HCT116 (cell line): ENCODE data around the gene RPH3AL. TPM values are rescaled to one million over a fixed set of nuclear protein-coding genes. Genes with fewer than 3 reads are reported as not detected.

Experiments used
- ATAC-seq: fragments of 200-7000 bp; cut with Tn5 transposase; 2 replicates; pipeline ENCODE4 v1.9.1; 2020; ENCODE audit warnings: mild to moderate bottlenecking, moderate library complexity
- BruUV-seq: library from RNA; stranded (reverse); fragments of 400-500 nt; replicated peaks from 2 replicates; lab custom pipeline; 2021; lab: Mats Ljungman, UMichigan
- CTCF ChIA-PET: fragments of 300-600 bp; sonication (Branson Sonifier 250); formaldehyde crosslinking; loops from one replicate; lab custom pipeline; 2021; ENCODE audit warnings: antibody characterized with exemption; lab: Charles Lee
- POLR2A ChIA-PET: fragments of 300-600, 350-600 bp; sonication (Branson Sonifier 250); formaldehyde crosslinking; loops from one replicate; lab custom pipeline; 2021; ENCODE audit warnings: antibody characterized with exemption; lab: Charles Lee
- RAD21 ChIA-PET, 2 experiments: fragments of 300-600 bp; sonication (Branson Sonifier 250); formaldehyde crosslinking; loops; one replicate each; lab custom pipeline; 2023; ENCODE audit warnings: low total read pairs in 2 of 2; ENCODE audit not compliant: uncharacterized antibody in 2 of 2, unreplicated experiment in 2 of 2, low non-redundant PET in 1 of 2; lab: Charles Lee
- DNase-seq: peaks from one replicate; pipeline ENCODE4 v3.0.0-alpha.2; 2010; ENCODE audit warnings: low read depth, low spot score
- H2AFZ ChIP-seq: fragments of 200-600 bp; shearing (Covaris generic), sonication (generic); 2 replicates; pipeline ENCODE4 v1.6.1; 2017; ENCODE audit warnings: low read depth, mixed run types, mixed read lengths, antibody characterized with exemption, low read length; ENCODE audit not compliant: poor library complexity, severe bottlenecking
- H3K27ac ChIP-seq: 2 replicates; pipeline ENCODE4 v1.5.1; 2012; ENCODE audit warnings: low read depth, low read length
- H3K27me3 ChIP-seq: fragments of 200-600 bp; sonication (generic); 2 replicates; pipeline ENCODE4 v1.6.1; 2016; ENCODE audit warnings: mixed run types, low read length, mixed read lengths; ENCODE audit not compliant: insufficient read depth
- H3K36me3 ChIP-seq, 2 experiments: fragments of 200-500 bp in 1 of 2; fragments of 200-600 bp in 1 of 2; sonication (Bioruptor generic) in 1 of 2; sonication (generic) in 1 of 2; 2 replicates each; pipeline versions ENCODE4 v1.5.1 to v1.6.1; 2014 to 2016; ENCODE audit warnings: low read length in 2 of 2, inconsistent platforms in 1 of 2, mixed read lengths in 1 of 2, mixed run types in 1 of 2; ENCODE audit not compliant: insufficient read depth in 2 of 2, control insufficient read depth in 1 of 2
- H3K4me1 ChIP-seq, 2 experiments: fragments of 200-600 bp in 1 of 2; sonication (generic) in 1 of 2; 2 replicates each; pipeline versions ENCODE4 v1.5.1 to v1.6.1; 2012 to 2017; ENCODE audit warnings: low read length in 2 of 2, inconsistent platforms in 1 of 2, mild to moderate bottlenecking in 1 of 2, mixed read lengths in 1 of 2, mixed run types in 1 of 2, moderate library complexity in 1 of 2; ENCODE audit not compliant: insufficient read depth in 2 of 2, control insufficient read depth in 1 of 2
- H3K4me2 ChIP-seq: fragments of 200-600 bp; sonication (generic); 2 replicates; pipeline ENCODE4 v1.6.1; 2017; ENCODE audit warnings: mixed run types, low read length, mixed read lengths
- H3K4me3 ChIP-seq, 2 experiments: fragments of 200-600 bp in 1 of 2; sonication (generic) in 1 of 2; replicated peaks in 1 of 2; 2 replicates each; pipeline ENCODE4 v1.5.1; 2011 to 2016; ENCODE audit warnings: low read length in 2 of 2, control low read depth in 1 of 2, low read depth in 1 of 2, mild to moderate bottlenecking in 1 of 2, mixed read lengths in 1 of 2, mixed run types in 1 of 2
- H3K79me2 ChIP-seq: fragments of 200-600 bp; sonication (generic); 2 replicates; pipeline ENCODE4 v1.6.1; 2017; ENCODE audit warnings: mild to moderate bottlenecking, mixed run types, low read length, moderate library complexity, mixed read lengths; ENCODE audit not compliant: insufficient read depth
- H3K9ac ChIP-seq: fragments of 200-600 bp; sonication (generic); 2 replicates; pipeline ENCODE4 v1.6.1; 2016; ENCODE audit warnings: low read length, mixed read lengths
- H3K9me2 ChIP-seq: fragments of 200-600 bp; sonication (generic), shearing (Covaris generic); 2 replicates; pipeline ENCODE4 v1.6.1; 2017; ENCODE audit warnings: mixed run types, mild to moderate bottlenecking, moderate library complexity; ENCODE audit not compliant: insufficient read depth
- H3K9me3 ChIP-seq, 2 experiments: fragments of 200-500 bp in 1 of 2; fragments of 200-600 bp in 1 of 2; sonication (Bioruptor generic) in 1 of 2; sonication (generic) in 1 of 2; 2 replicates each; pipeline ENCODE4 v1.6.1; 2014 to 2017; ENCODE audit warnings: low read length in 2 of 2, mixed read lengths in 2 of 2, inconsistent platforms in 1 of 2, low read depth in 1 of 2, mild to moderate bottlenecking in 1 of 2, mixed run types in 1 of 2, moderate library complexity in 1 of 2; ENCODE audit not compliant: control insufficient read depth in 1 of 2, insufficient read depth in 1 of 2
- H4K20me1 ChIP-seq: fragments of 200-600 bp; sonication (generic), shearing (Covaris generic); 2 replicates; pipeline ENCODE4 v1.6.1; 2017; ENCODE audit warnings: mixed run types, mild to moderate bottlenecking, moderate library complexity; ENCODE audit not compliant: insufficient read depth
- ATF3 ChIP-seq: IDR thresholded peaks from 2 replicates; pipeline ENCODE4 v1.6.1; 2012
- CBX3 ChIP-seq: IDR thresholded peaks from 2 replicates; pipeline ENCODE4 v1.6.1; 2012; ENCODE audit warnings: low read depth
- CEBPB ChIP-seq: IDR thresholded peaks from 2 replicates; pipeline ENCODE4 v1.6.1; 2012; ENCODE audit warnings: low read depth
- EGR1 ChIP-seq: IDR thresholded peaks from 2 replicates; pipeline ENCODE4 v1.6.1; 2012; ENCODE audit warnings: low read depth
- ELF1 ChIP-seq: IDR thresholded peaks from 2 replicates; pipeline ENCODE4 v1.6.1; 2012; ENCODE audit warnings: low read depth, borderline replicate concordance
- EZH2 ChIP-seq: fragments of 200-600 bp; sonication (generic); IDR thresholded peaks from 2 replicates; pipeline ENCODE4 v1.6.1; 2017; ENCODE audit warnings: antibody characterized with exemption, mixed run types
- EZH2phosphoT487 ChIP-seq: fragments of 200-600 bp; IDR thresholded peaks from 2 replicates; pipeline ENCODE4 v1.6.1; 2018; ENCODE audit warnings: antibody characterized with exemption, borderline replicate concordance
- JUND ChIP-seq: IDR thresholded peaks from 2 replicates; pipeline ENCODE4 v1.6.1; 2012
- POLR2A ChIP-seq: IDR thresholded peaks from 2 replicates; pipeline ENCODE4 v1.7.0; 2011; ENCODE audit warnings: borderline replicate concordance; ENCODE audit not compliant: insufficient read depth, insufficient read length; ENCODE audit errors: extremely low read depth
- RAD21 ChIP-seq: IDR thresholded peaks from 2 replicates; pipeline ENCODE4 v1.6.1; 2012; ENCODE audit warnings: low read depth, mild to moderate bottlenecking
- SIN3A ChIP-seq: IDR thresholded peaks from 2 replicates; pipeline ENCODE4 v1.6.1; 2012; ENCODE audit warnings: low read depth
- SP1 ChIP-seq: IDR thresholded peaks from 2 replicates; pipeline ENCODE4 v1.6.1; 2012; ENCODE audit warnings: low read depth
- SRF ChIP-seq: IDR thresholded peaks from 2 replicates; pipeline ENCODE4 v1.6.1; 2012; ENCODE audit warnings: low read depth
- TCF7L2 ChIP-seq: IDR thresholded peaks from 2 replicates; pipeline ENCODE4 v1.7.0; 2011; ENCODE audit warnings: borderline replicate concordance, inconsistent platforms; ENCODE audit not compliant: insufficient read depth, insufficient read length; ENCODE audit errors: extremely low read depth
- YY1 ChIP-seq: IDR thresholded peaks from 2 replicates; pipeline ENCODE4 v1.6.1; 2011; ENCODE audit warnings: low read length, low read depth, moderate library complexity, mild to moderate bottlenecking; ENCODE audit not compliant: insufficient replicate concordance; ENCODE audit errors: extremely low read depth
- ZFX ChIP-seq: fragments of 450-650 bp; IDR thresholded peaks from 2 replicates; pipeline ENCODE4 v1.6.1; 2017
- ZNF274 ChIP-seq: fragments of 200-500 bp; sonication (Bioruptor generic); IDR thresholded peaks from 2 replicates; pipeline ENCODE4 v1.6.1; 2014; ENCODE audit warnings: mild to moderate bottlenecking, low read depth, low read length, inconsistent platforms
- intact Hi-C: fragments of 100-400 bp; cut with micrococcal nuclease; formaldehyde crosslinking; loops from 2 replicates; pipeline ENCODE4 v1.10.0; 2022
- total RNA-seq: library from RNA; stranded (reverse); gene quantifications from one replicate; pipeline ENCODE4 v1.2.1, GENCODE V29; 2021; ENCODE audit not compliant: unreplicated experiment
- TF ChIP-seq, protein P1 (sequence below), 3 experiments: fragments of 200-600 bp in 1 of 3; sonication (generic) in 1 of 3; IDR thresholded peaks in 2 of 3; conservative IDR thresholded peaks in 1 of 3; 2 replicates each; pipeline ENCODE4 v1.5.1; 2012 to 2017; ENCODE audit warnings: low read depth in 2 of 3, low read length in 2 of 3, antibody characterized with exemption in 1 of 3, borderline replicate concordance in 1 of 3, control low read depth in 1 of 3, mild to moderate bottlenecking in 1 of 3, mixed read lengths in 1 of 3, mixed run types in 1 of 3, moderate library complexity in 1 of 3; ENCODE audit not compliant: insufficient read depth in 1 of 3
- TF ChIP-seq, protein P2 (sequence below): IDR thresholded peaks from 2 replicates; pipeline ENCODE4 v1.6.1; 2012; ENCODE audit warnings: low read depth
- TF ChIP-seq, protein P3 (sequence below): IDR thresholded peaks from 2 replicates; pipeline ENCODE4 v1.6.1; 2012

Gene RPH3AL
- total RNA-seq, 1 experiment from 2014 or later, result 17.0 TPM

DNA sequence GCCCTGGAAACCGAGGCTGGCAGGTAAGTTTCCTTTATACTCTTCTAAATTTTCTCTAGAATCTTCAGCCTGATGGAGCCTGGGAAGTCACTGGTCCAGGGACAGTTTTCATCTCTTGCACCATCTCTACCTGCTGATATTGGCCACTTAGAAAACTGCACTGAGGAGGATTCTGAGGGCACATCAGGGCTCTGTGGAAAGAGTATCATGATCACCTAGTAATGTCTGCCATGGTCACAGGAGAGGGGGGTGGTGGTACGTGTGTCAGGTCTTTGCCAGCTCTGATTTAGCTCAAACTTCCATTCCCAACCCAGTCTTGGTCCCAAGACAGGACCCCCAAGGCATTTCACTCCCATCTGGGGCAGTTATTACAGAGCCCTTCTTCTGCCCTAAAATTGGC, 136.0 kb downstream of the RPH3AL start:
- no peaks in the 10 kb centered on the region for H3K9me2 ChIP-seq
- TF ChIP-seq SRF (no peak), SIN3A (no peak), SP1 (no peak), CBX3 (no peak), EZH2 (no peak), JUND (no peak), RAD21 (no peak), POLR2A (no peak), ELF1 (no peak), ZFX (no peak), YY1 (no peak), EGR1 (no peak), TCF7L2 (no peak), ATF3 (no peak), EZH2phosphoT487 (no peak), CEBPB (no peak), ZNF274 (no peak)
- TF ChIP-seq, protein P1, sequence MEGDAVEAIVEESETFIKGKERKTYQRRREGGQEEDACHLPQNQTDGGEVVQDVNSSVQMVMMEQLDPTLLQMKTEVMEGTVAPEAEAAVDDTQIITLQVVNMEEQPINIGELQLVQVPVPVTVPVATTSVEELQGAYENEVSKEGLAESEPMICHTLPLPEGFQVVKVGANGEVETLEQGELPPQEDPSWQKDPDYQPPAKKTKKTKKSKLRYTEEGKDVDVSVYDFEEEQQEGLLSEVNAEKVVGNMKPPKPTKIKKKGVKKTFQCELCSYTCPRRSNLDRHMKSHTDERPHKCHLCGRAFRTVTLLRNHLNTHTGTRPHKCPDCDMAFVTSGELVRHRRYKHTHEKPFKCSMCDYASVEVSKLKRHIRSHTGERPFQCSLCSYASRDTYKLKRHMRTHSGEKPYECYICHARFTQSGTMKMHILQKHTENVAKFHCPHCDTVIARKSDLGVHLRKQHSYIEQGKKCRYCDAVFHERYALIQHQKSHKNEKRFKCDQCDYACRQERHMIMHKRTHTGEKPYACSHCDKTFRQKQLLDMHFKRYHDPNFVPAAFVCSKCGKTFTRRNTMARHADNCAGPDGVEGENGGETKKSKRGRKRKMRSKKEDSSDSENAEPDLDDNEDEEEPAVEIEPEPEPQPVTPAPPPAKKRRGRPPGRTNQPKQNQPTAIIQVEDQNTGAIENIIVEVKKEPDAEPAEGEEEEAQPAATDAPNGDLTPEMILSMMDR (IDR thresholded peaks at IDR 0.05 in 2 of 3, conservative IDR thresholded peaks at IDR 0.05 in 1 of 3; ENCODE audit: borderline replicate concordance in 1 of 3, insufficient read depth in 1 of 3, low read depth in 2 of 3, low read length in 2 of 3), result no peak
- TF ChIP-seq, protein P2, sequence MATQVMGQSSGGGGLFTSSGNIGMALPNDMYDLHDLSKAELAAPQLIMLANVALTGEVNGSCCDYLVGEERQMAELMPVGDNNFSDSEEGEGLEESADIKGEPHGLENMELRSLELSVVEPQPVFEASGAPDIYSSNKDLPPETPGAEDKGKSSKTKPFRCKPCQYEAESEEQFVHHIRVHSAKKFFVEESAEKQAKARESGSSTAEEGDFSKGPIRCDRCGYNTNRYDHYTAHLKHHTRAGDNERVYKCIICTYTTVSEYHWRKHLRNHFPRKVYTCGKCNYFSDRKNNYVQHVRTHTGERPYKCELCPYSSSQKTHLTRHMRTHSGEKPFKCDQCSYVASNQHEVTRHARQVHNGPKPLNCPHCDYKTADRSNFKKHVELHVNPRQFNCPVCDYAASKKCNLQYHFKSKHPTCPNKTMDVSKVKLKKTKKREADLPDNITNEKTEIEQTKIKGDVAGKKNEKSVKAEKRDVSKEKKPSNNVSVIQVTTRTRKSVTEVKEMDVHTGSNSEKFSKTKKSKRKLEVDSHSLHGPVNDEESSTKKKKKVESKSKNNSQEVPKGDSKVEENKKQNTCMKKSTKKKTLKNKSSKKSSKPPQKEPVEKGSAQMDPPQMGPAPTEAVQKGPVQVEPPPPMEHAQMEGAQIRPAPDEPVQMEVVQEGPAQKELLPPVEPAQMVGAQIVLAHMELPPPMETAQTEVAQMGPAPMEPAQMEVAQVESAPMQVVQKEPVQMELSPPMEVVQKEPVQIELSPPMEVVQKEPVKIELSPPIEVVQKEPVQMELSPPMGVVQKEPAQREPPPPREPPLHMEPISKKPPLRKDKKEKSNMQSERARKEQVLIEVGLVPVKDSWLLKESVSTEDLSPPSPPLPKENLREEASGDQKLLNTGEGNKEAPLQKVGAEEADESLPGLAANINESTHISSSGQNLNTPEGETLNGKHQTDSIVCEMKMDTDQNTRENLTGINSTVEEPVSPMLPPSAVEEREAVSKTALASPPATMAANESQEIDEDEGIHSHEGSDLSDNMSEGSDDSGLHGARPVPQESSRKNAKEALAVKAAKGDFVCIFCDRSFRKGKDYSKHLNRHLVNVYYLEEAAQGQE, result no peak
- TF ChIP-seq, protein P3, sequence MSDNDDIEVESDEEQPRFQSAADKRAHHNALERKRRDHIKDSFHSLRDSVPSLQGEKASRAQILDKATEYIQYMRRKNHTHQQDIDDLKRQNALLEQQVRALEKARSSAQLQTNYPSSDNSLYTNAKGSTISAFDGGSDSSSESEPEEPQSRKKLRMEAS, result no peak
- no peak overlapping the region for H3K4me3 ChIP-seq
- H3K27me3 ChIP-seq, result no peaks in the 10 kb centered on the region
- ChIA-PET CTCF (no interaction called here), POLR2A (no interaction called here), RAD21 (no interaction called here)
- H4K20me1 ChIP-seq, result no peaks in the 10 kb centered on the region
- H3K9me3 ChIP-seq, result no peaks in the 10 kb centered on the region
- intact Hi-C loops, result no loop called here
- ATAC-seq (peak; percentile 34; the same call in 1 of the 2 replicates), DNase-seq (no peak)
- H3K9ac ChIP-seq, result no peak overlapping the region
- H3K79me2 ChIP-seq, result no peaks in the 10 kb centered on the region
- no TSS peak for BruUV-seq
- H2AFZ ChIP-seq, result no peak overlapping the region
- H3K4me2 ChIP-seq, result peak overlapping the region; percentile 21; the same call in 1 of the 2 replicates
- H3K4me1 ChIP-seq, result peaks cover 0 to 10% of the 10 kb centered on the region in 2 experiments; a peak in 1 of 4 replicates
- no peaks in the 10 kb centered on the region for H3K36me3 ChIP-seq
- H3K27ac ChIP-seq, result no peak overlapping the region
